Activated T-helper 9 cell treated with anti-CD3 and anti-CD28 coated beads, Interleukin-2, amount 50 U/mL, for 16 hours (primary cell): ENCODE data around the gene ARHGAP19.

Experiments
- DNase-seq: peaks from one replicate; pipeline ENCODE4 v3.0.0-alpha.2; 2020; ENCODE audit warnings: low read depth

The ARHGAP19 gene

DNA sequence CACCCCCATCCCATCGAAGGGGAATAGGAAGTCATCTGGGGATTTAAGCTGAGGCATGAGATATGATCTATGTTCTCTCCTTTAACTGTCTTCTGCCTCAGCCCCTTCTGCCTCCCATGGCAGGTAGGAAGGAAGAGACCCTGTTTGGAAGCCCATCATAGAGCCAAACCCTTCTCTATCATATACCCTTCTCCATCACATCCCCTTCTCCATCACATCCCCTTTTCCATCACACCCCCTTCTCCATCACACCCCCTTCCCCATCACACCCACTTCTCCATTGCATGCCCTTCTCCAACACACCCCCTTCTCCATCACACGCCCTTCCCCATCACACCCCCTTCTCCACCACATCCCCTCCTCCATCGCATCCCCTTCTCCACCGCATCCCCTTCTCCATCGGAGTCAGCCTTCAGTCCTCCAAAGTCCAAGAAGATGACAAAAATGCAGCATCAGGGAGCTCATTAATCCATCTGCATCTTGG, 99.4 kb downstream of the ARHGAP19 start:
- no peak for DNase-seq

DNA sequence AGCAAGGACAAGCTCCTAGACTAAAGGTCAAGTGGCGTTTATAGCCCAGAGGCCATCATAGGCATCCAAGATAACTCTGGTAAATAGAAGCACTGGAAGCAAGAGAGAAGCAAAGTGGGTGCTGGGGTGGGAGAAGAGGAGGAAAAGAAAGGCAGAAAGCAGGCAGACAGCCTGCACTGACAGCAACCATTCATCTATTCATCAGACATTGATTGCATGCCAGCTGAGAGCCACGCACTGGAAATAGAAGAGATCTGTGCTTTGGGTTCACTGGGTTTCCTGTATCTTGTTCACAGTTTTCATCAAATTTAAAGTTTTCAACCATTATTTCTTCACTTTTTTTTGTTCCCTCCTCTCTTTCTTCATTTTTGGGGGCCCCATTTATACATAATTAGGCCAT, 102.0 kb downstream of the ARHGAP19 start:
- DNase-seq = no peak

- no peak for DNase-seq
Measured at GRCh38 chr10:97188261-97188711, 104.2 kb downstream of the ARHGAP19 start.

- no peak for DNase-seq
Measured at GRCh38 chr10:97186911-97187310, 105.5 kb downstream of the ARHGAP19 start.

DNA sequence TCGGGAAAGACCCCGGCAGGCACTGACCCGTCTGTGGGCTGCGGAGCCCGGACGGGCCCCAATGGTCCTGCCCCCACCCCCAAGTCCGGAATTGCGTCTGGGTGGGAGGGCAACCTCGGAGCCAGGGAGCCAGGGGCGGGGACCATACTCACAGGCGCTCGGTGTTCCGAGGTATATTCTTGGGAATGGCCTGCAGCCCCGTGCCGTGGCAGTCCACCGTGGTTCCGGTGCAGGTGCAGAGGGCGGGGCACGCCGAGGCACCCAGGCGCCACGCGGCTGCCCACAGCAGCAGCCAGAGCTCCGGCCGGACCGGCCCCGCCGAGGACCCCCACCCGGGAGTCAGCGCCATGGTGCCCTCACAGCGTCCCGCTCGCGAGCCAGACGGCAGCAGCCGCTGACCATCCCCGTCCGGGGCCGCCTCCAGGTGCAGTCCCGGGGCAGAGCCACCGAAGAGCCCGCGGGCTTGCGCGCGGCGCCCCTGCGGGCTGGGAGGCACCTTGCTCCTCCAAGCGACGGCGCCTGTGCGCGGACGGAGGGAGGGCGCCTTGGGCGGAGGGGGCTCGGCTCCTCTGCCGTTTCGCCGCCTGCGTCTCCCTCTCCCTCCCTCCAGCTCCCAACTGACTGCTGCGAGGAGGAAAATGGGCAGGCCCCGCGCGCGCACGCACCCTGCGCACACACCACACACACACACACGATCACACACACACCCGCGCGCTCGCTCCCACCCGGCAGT, 106.9 kb downstream of the ARHGAP19 start, which contains the start of gene SLIT1:
TSS of gene SLIT1 (minus strand) at position 634 of the 733 bp plus-strand sequence. CDS start at position 349, 285 bp downstream.
- DNase-seq = no peak

- DNase-seq = no peak
Measured at GRCh38 chr10:97184971-97185325, 107.5 kb downstream of the ARHGAP19 start.

- DNase-seq = no peak
Measured at GRCh38 chr10:97183314-97183713, 109.1 kb downstream of the ARHGAP19 start.

- DNase-seq = no peak
Measured at GRCh38 chr10:97182288-97182990, 110.0 kb downstream of the ARHGAP19 start.

- DNase-seq = no peak
Measured at GRCh38 chr10:97180986-97181385, 111.5 kb downstream of the ARHGAP19 start.

DNA sequence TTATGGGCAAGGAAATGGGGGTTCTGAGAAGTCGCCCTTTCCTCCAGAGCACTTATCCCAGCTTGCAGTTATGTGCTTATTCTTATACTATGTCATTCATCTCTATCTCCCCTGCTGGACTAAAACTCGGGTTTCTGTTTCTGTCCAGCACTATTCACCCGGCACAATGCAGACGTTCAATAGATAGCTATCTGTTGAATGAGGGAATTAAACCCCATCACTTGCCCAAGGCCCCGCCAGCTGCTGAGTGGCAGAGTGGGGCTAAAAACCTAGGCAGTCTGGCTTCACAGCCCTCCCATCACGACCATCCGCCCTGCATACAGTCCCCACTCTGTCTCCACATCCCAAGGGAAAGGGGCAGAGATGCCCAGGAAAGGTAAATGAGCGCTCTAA, 112.1 kb downstream of the ARHGAP19 start:
- DNase-seq = no peak

DNA sequence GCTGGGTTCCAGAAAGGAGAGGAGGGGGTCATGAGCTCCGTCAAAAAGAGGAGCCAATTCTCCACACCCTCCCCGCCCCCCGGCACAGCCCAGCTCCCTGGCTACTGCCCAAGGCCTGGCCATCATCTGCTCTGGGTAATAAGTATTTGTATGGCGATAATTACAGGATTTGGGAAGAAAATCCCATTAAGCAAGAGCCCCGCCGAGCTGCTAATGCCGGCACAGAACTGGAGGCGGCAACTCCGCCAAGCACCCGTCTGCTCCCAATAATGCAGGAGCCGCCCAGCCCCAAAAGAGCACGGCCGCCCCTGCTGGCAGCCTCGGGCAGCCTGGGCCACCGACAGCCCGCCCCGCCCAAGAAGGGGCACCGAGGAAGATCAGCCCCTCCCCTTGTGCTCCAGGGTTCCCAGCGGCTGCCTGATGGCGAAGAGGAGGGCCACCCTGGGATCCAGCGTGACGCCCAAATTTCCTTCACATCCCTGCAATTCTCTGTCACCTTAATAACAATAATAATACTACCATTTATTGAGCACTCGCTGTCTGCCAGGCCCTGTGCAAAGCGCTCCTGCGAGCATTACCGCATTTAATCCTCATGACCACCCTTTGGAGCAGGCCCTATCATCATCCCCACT, 112.6 kb downstream of the ARHGAP19 start:
- DNase-seq = no peak

- DNase-seq = no peak
Measured at GRCh38 chr10:97179311-97179710, 113.1 kb downstream of the ARHGAP19 start.

GRCh38 chr10:97178074-97178473, 114.4 kb downstream of the ARHGAP19 start:
- no peak for DNase-seq

GRCh38 chr10:97176226-97176625, 116.2 kb downstream of the ARHGAP19 start:
- no peak for DNase-seq

DNA sequence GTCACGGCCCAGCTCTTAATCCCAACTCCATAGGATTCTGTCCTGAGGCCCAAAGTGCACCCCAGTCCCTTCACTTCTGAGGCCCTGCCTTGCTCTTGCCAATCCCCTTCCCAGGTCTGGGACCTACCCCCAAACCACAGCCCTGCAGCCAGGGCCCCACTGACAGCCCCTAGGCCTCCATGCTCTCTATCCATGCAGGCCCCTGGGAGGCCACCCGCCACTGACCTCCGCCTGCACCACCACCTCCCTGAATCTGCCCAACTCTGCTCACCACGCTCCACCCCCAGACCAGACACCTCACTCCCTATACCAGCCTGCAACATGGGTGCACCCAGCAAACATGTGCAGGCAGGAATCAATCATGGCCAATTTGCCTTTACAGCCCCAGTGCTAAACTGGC, 116.9 kb downstream of the ARHGAP19 start:
- no peak for DNase-seq

DNA sequence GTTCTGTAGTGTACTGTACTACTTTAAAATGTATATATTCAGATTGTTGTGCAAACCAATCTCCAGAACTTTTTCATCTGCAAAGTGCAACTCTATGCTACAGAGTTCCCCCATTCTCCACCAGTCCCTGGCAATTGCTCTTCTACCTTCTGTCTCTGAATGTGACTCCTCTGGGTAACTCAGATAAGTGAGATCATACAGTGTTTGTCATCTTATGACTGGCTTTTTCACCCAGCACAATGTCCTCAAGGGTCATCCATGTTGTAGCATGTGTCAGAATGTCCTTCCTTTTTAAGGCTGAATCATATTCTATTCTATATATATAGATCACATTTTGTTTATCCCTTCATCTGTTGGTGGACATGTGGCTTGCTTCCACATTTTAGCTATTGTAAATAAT, 117.5 kb downstream of the ARHGAP19 start:
- DNase-seq = no peak

- no peak for DNase-seq
Measured at GRCh38 chr10:97174276-97174775, 118.1 kb downstream of the ARHGAP19 start.

DNA sequence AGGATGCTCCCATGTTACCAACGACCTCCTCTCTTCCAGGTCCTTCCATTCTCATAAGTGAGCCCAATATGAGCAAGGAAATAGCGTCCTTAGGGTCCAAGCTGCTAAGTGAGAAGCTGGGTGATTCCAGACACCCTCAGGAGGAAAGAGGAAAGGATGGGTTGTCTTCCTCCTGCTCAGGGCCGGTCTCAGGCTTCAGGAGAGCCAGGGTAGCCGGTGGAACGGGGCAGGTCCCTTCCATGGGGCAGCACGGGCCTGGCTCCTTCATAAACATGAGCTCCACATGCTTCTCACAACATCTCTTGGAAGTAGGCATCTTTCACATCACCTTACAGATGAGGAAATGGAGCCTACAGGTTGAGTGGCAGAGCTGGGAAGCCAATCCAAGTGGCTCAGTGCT, 119.4 kb downstream of the ARHGAP19 start:
- DNase-seq = no peak
